Adipocyte (in vitro differentiated cells): Measurements from ENCODE around the gene NOG.

ENCODE experiments used
- DNase-seq: peaks from one replicate; pipeline ENCODE4 v3.0.0-alpha.2; 2015; ENCODE audit warnings: low read depth
- H3K27me3 ChIP-seq: replicated peaks from 2 replicates; pipeline ENCODE4 v1.7.0; 2013; ENCODE audit warnings: mild to moderate bottlenecking, low read length, moderate library complexity; ENCODE audit not compliant: control insufficient read depth, insufficient read depth
- H3K36me3 ChIP-seq: 2 replicates; pipeline ENCODE4 v1.7.0; 2013; ENCODE audit warnings: low read length, mild to moderate bottlenecking, moderate library complexity; ENCODE audit not compliant: control insufficient read depth, insufficient read depth, severe bottlenecking
- H3K4me1 ChIP-seq: 2 replicates; pipeline ENCODE4 v1.7.0; 2013; ENCODE audit warnings: mild to moderate bottlenecking, low read length, moderate library complexity; ENCODE audit not compliant: control insufficient read depth, insufficient read depth
- H3K4me3 ChIP-seq: 2 replicates; pipeline ENCODE4 v1.7.0; 2013; ENCODE audit warnings: mild to moderate bottlenecking, low read length, moderate library complexity
- H3K9ac ChIP-seq: 2 replicates; pipeline ENCODE4 v1.7.0; 2013; ENCODE audit warnings: mild to moderate bottlenecking, low read length, moderate library complexity
- H3K9me3 ChIP-seq: 2 replicates; pipeline ENCODE4 v1.7.0; 2013; ENCODE audit warnings: mild to moderate bottlenecking, low read length, moderate library complexity; ENCODE audit not compliant: control insufficient read depth

The NOG gene

DNA sequence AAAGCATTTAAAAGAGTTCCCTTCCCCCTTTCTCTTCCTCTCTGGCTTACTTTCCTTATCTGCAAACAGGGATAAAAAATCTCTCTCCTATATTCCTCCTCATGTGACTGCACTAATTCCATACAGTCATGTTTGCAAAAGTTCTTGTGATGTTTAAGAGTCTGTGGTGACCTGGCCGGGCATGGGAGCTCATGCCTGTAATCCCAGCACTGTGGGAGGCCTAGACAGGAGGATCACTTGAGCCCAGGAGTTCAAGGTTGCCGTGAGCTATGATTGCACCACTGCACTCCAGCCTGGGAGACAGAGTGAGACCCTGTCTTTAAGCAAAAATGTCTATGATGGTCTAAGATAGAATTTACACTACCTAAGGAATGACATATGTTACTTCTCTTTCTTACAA is 19.6 kb downstream of the NOG start:
- Histone ChIP-seq H3K36me3 (no peaks in the 10 kb centered on the region), H3K27me3 (peaks cover 42% of the 10 kb centered on the region), H3K9ac (no peak overlapping the region), H3K4me1 (no peaks in the 10 kb centered on the region), H3K4me3 (no peak overlapping the region), H3K9me3 (no peaks in the 10 kb centered on the region)
- no peak for DNase-seq

DNA sequence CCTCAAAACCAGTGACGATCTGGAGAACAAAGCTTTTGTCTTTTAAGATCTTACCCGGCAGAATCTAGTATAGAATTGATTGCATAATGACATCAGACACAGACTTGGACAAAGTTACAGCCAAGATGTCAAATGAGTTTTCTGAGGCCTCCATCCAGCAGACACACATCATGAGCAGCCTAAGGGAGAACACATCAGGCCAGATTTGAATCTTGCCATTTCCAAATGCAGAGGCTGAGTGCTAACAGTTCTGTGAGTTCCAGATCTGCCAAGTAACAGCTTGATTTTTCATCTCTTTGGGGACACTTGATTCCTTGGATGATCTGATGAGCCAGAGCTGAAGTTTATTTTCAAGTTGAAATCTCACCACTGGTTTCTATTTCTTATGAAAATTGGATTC is 21.0 kb downstream of the NOG start:
- Histone ChIP-seq H3K9ac (no peak overlapping the region), H3K4me1 (no peaks in the 10 kb centered on the region), H3K36me3 (no peaks in the 10 kb centered on the region), H3K27me3 (peaks cover 39% of the 10 kb centered on the region), H3K4me3 (no peak overlapping the region), H3K9me3 (no peaks in the 10 kb centered on the region)
- DNase-seq = no peak

DNA sequence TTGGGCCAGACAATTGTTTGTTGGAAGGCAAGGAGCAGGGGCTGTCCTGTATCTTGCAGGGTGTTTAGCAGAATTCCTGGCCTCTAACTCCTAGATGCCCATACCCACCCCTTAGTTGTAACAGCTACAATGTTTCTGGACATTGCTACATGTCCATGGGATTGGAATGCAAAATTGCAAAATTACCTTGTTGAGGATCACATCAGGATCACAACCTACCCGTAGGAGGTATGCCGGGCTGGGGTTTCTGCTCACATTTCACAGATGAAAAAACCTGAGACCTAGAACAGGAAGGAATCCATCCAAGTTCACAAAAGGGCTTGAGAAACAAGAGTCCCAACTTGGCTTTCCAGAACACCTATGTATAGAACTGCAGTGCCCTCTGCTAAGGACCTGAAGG is 22.7 kb downstream of the NOG start:
- Histone ChIP-seq H3K9me3 (no peaks in the 10 kb centered on the region), H3K4me3 (no peak overlapping the region), H3K27me3 (peaks cover 36% of the 10 kb centered on the region), H3K36me3 (no peaks in the 10 kb centered on the region), H3K4me1 (no peaks in the 10 kb centered on the region), H3K9ac (no peak overlapping the region)
- no peak for DNase-seq

DNA sequence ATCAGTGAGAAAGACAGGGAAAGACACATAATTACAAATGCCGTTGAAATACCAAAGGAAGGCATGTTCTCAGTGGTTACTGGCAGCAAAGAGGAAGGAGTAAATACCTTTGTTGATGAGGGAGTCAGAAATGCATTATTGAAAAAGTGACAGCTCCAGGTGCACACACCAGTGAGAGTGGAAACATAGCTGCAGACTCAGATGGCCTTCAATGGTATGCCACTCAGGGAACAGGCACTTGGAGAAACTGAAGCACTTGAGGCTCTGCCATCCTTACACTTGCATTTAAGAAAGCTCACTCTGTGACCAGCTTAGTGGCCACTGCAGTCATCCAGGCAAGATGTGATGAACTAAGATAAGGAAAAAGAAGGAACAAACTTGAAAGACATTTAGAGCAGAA is 29.9 kb downstream of the NOG start:
- no peaks in the 10 kb centered on the region for H3K36me3 ChIP-seq
- H3K4me3 ChIP-seq = no peak overlapping the region
- H3K9ac ChIP-seq = no peak overlapping the region
- DNase-seq = no peak
- no peaks in the 10 kb centered on the region for H3K9me3 ChIP-seq
- peaks cover 13% of the 10 kb centered on the region for H3K27me3 ChIP-seq
- H3K4me1 ChIP-seq = peaks cover 4% of the 10 kb centered on the region

DNA sequence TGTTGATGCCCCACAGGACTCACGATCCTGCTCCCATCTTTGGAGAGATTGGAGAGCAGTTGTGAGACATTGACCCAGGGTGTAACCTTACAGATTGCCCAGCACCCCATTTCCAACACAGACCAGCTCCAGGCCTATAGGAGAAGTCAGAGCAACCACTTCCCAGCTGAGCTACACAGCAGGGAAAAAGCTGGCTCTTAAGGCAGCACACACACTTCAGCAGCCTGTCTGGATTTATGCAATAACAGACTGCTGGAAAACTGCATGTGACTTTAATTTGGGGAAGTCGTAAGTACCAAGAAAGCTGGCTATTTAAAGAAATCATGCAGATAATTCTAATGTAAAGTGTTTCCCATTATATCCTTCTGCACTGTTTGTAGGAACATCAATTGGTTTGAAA is 30.8 kb downstream of the NOG start:
- Histone ChIP-seq H3K4me3 (no peak overlapping the region), H3K36me3 (no peaks in the 10 kb centered on the region), H3K9ac (no peak overlapping the region), H3K4me1 (peaks cover 4% of the 10 kb centered on the region), H3K9me3 (no peaks in the 10 kb centered on the region), H3K27me3 (peaks cover 22% of the 10 kb centered on the region)
- DNase-seq = peak; percentile 29

DNA sequence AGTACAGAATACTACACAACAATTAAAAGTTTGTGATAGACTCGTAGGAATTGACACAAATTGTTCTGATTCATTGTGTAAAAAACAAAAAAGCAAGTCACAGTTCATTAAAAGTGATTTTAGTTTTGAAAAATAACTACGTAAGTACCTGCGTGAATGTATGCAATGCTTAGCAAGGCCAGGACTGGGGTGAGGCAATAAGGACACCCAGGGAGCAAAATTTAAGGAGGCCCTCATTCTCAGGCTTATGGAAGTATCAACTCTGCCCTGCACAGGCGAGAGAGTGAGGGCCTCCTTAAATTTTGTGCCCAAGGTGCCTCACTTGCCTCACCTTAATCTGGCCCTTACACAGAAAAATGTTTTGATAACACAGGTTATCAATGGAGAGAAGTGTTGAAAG is 31.4 kb downstream of the NOG start:
- Histone ChIP-seq H3K9ac (no peak overlapping the region), H3K9me3 (no peaks in the 10 kb centered on the region), H3K4me3 (no peak overlapping the region), H3K36me3 (no peaks in the 10 kb centered on the region), H3K27me3 (peaks cover 27% of the 10 kb centered on the region), H3K4me1 (peaks cover 4% of the 10 kb centered on the region)
- DNase-seq = no peak

DNA sequence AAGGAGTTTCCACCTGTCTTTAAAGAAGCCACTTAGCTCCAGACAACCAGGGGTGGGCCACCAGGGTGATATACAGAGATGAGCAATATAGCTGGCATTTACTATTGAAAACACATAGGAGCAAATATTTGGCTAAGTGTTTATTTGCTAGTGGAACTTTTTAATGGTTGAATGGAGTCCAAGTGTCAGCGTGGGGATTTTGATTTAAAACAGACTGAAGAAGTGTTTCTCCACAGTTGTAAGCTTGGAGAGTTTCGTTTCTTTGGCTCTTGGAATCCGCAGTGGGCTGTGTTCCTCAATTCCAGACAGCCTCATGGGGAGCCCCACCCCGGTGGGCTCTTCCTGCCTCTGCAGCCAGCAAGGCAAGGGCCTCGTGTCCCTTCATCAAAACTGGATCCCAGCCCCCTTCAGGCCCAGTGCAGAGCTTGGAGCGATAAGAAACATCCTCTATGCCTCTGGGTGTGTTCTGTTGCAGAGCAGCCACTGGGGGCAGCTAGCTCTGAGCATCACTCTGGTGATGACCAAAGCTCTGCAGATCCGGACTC is 36.1 kb downstream of the NOG start:
- peak; percentile 44 for DNase-seq
- Histone ChIP-seq H3K4me3 (no peak overlapping the region), H3K36me3 (no peaks in the 10 kb centered on the region), H3K9me3 (no peaks in the 10 kb centered on the region), H3K9ac (no peak overlapping the region), H3K4me1 (no peaks in the 10 kb centered on the region), H3K27me3 (peaks cover 25% of the 10 kb centered on the region)

DNA sequence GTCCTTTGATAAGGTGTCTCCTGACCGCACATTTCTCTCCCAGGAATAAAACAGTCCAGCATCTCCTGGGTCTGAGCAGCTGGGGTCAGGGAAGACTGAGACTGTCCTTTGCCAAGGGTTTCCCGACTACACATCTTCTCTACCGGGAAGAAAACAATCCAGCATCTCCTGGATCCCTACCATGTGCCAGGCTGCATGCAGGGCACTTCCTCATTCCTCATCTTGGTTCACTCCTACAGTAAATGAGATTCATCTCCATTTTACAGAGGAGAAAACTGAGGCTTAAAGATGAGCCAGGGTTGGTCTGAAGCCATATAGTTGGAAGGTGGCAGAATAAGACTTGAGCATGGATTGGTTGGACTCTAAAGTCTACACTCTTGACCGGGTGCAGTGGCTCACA is 36.7 kb downstream of the NOG start:
- Histone ChIP-seq H3K27me3 (peaks cover 25% of the 10 kb centered on the region), H3K9ac (no peak overlapping the region), H3K4me1 (no peaks in the 10 kb centered on the region), H3K4me3 (no peak overlapping the region), H3K36me3 (no peaks in the 10 kb centered on the region), H3K9me3 (no peaks in the 10 kb centered on the region)
- DNase-seq = no peak

DNA sequence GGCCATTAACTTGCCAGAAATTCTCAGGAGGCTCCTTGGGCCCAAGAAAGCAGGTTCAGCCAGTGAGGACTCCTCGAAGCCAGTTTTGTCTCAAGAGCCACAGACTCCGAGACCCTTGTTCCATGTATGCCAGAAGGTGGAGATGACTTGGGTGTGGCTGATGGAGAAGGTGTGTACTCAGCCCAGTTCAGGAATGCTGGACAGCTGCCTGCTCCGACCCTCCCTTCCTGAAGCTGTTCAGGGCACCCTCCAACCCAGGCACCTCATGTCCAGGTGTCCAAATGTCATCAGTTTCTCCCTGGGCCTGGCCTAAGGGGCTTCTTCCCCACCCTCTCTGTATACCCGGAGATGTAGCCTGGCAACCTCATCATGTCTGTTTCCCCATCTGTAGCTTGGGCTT is 40.2 kb downstream of the NOG start:
- peaks cover 15% of the 10 kb centered on the region for H3K4me1 ChIP-seq
- no peak overlapping the region for H3K9ac ChIP-seq
- DNase-seq = no peak
- no peak overlapping the region for H3K4me3 ChIP-seq
- peaks cover 24% of the 10 kb centered on the region for H3K27me3 ChIP-seq
- H3K9me3 ChIP-seq = no peaks in the 10 kb centered on the region
- H3K36me3 ChIP-seq = no peaks in the 10 kb centered on the region

DNA sequence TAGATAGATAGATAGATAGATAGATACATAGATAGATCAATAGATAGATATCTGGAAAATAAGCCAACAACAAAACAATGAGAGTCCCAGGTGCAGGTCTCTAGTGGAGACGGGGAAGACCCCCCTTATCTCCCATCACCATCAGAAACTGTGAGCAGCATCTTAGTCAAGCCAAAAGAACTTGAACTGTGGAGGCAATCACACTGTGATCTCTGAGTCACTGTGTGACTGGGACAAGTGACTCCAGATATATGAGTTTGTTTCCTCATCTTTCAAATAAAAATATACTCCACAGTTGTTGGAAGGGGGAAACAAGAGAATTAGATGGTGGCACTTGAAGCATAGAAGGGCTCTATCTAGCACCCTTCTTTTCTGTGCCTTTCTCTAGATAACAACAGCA is 42.1 kb downstream of the NOG start:
- Histone ChIP-seq H3K36me3 (no peaks in the 10 kb centered on the region), H3K9me3 (no peaks in the 10 kb centered on the region), H3K9ac (no peak overlapping the region), H3K27me3 (peaks cover 25% of the 10 kb centered on the region), H3K4me3 (no peak overlapping the region), H3K4me1 (peaks cover 15% of the 10 kb centered on the region)
- DNase-seq = no peak

DNA sequence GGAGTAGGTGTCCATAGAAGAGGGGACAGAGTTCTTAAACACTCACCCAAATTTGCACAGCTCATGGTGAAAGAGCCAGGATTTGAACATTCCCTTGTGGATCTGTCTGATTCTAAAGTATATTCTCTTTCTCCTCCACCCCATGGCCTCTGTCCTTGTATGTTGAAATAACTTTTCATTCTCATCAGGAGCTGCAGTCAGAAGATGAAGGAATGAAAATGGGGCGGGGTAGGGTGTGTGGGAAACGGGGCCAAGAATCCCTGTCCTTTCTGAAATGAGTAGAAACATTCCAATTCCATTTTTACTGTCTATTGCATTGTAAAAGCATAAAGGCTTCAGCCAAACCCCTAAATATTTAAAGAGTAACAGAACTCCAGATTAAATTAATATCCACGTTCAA is 42.8 kb downstream of the NOG start:
- DNase-seq = peak; percentile 50
- peaks cover 25% of the 10 kb centered on the region for H3K27me3 ChIP-seq
- no peak overlapping the region for H3K9ac ChIP-seq
- peak overlapping the region; percentile 11 for H3K4me3 ChIP-seq
- peaks cover 15% of the 10 kb centered on the region for H3K4me1 ChIP-seq
- no peaks in the 10 kb centered on the region for H3K9me3 ChIP-seq
- no peaks in the 10 kb centered on the region for H3K36me3 ChIP-seq

DNA sequence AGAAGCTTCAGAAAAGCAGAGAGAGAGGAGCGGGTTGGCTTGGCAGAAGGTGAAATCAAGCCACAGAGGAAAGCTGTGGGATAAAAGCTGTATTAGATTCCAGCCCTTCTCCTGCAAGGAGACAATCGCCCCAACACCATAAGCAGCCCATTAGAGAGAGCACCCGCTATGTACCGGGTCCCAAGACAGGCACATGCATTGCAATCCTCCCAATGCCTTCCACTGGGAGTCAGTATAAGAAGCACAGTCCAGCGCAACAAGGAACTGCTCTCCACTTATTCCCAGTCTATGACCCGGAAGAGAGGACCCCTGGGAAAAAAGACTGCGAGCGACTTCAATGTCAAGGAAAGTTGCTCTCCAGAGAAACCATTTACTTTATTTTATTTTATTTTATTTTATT is 43.8 kb downstream of the NOG start:
- peaks cover 15% of the 10 kb centered on the region for H3K4me1 ChIP-seq

More for the DNA sequence above, 43.8 kb downstream of the NOG start:
- Histone ChIP-seq H3K9ac (no peak overlapping the region), H3K27me3 (peaks cover 25% of the 10 kb centered on the region), H3K36me3 (no peaks in the 10 kb centered on the region), H3K4me3 (no peak overlapping the region), H3K9me3 (no peaks in the 10 kb centered on the region)
- no peak for DNase-seq
